SK-N-SH (cell line): ENCODE measurements around the gene FAM229B. TPM values are rescaled to one million over a fixed set of nuclear protein-coding genes. Genes with fewer than 3 reads are reported as not detected.

Experiments used
- CTCF ChIA-PET: fragments of 300-600, 350-600 bp; formaldehyde crosslinking; extraction: SDS; loops from one replicate; lab custom pipeline; 2021; lab: Yijun Ruan, JAX
- POLR2A ChIA-PET: fragments of 350-600 bp; sonication (Branson Sonifier 250); formaldehyde crosslinking; extraction: SDS; loops from one replicate; lab custom pipeline; 2020; ENCODE audit warnings: antibody characterized with exemption, inconsistent platforms; lab: Yijun Ruan, JAX
- DNase-seq: peaks from one replicate; pipeline ENCODE4 v3.0.0; 2012
- H2AFZ ChIP-seq: fragments of 200-600 bp; sonication (generic); 2 replicates; pipeline ENCODE4 v1.8.1; 2016; ENCODE audit warnings: antibody characterized with exemption, mild to moderate bottlenecking, low read depth
- H3F3A ChIP-seq: fragments of 200-600 bp; sonication (generic); replicated peaks from 2 replicates; pipeline ENCODE3; 2016; ENCODE audit warnings: antibody characterized with exemption, mild to moderate bottlenecking; ENCODE audit not compliant: insufficient read depth
- H3K27ac ChIP-seq, 2 experiments: fragments of 200-500 bp in 1 of 2; fragments of 200-600 bp in 1 of 2; sonication (Bioruptor generic) in 1 of 2; sonication (generic), shearing (Covaris generic) in 1 of 2; 2 replicates each; pipeline versions ENCODE4 v1.5.1 to v1.6.1; 2014 to 2016; ENCODE audit warnings: low read depth in 2 of 2, inconsistent platforms in 1 of 2, low read length in 1 of 2, mild to moderate bottlenecking in 1 of 2, mixed read lengths in 1 of 2
- H3K27me3 ChIP-seq: fragments of 200-600 bp; sonication (generic), shearing (Covaris generic); 2 replicates; pipeline ENCODE4 v1.6.1; 2016; ENCODE audit warnings: mixed run types; ENCODE audit not compliant: insufficient read depth
- H3K36me3 ChIP-seq, 2 experiments: fragments of 200-500 bp in 1 of 2; fragments of 200-600 bp in 1 of 2; sonication (Bioruptor generic) in 1 of 2; sonication (generic) in 1 of 2; replicated peaks in 1 of 2; 2 replicates each; pipeline versions ENCODE3 to v1.5.1; 2014 to 2016; ENCODE audit warnings: low read length in 1 of 2, mild to moderate bottlenecking in 1 of 2; ENCODE audit not compliant: insufficient read depth in 2 of 2, control insufficient read depth in 1 of 2
- H3K4me1 ChIP-seq, 2 experiments: fragments of 200-500 bp in 1 of 2; fragments of 200-600 bp in 1 of 2; sonication (Bioruptor generic) in 1 of 2; sonication (generic), shearing (Covaris generic) in 1 of 2; 2 replicates each; pipeline versions ENCODE4 v1.5.1 to v1.6.1; 2014 to 2016; ENCODE audit warnings: low read depth in 1 of 2, low read length in 1 of 2, mixed run types in 1 of 2; ENCODE audit not compliant: insufficient read depth in 2 of 2, control insufficient read depth in 1 of 2
- H3K4me2 ChIP-seq: fragments of 200-600 bp; sonication (generic), shearing (Covaris generic); 2 replicates; pipeline ENCODE4 v1.6.1; 2017; ENCODE audit warnings: mixed run types
- H3K4me3 ChIP-seq, 2 experiments: fragments of 200-500 bp in 1 of 2; fragments of 200-600 bp in 1 of 2; sonication (Bioruptor generic) in 1 of 2; sonication (generic), shearing (Covaris generic) in 1 of 2; 2 replicates each; pipeline versions ENCODE4 v1.5.1 to v1.8.1; 2014 to 2016; ENCODE audit warnings: low read depth in 2 of 2, inconsistent platforms in 1 of 2, low read length in 1 of 2, mild to moderate bottlenecking in 1 of 2, mixed read lengths in 1 of 2, moderate library complexity in 1 of 2
- H3K79me2 ChIP-seq: fragments of 200-600 bp; sonication (generic); 2 replicates; pipeline ENCODE4 v1.8.1; 2017; ENCODE audit warnings: mild to moderate bottlenecking; ENCODE audit not compliant: insufficient read depth
- H3K9ac ChIP-seq: fragments of 200-600 bp; sonication (generic); 2 replicates; pipeline ENCODE4 v1.6.1; 2017; ENCODE audit warnings: mixed run types
- H3K9me2 ChIP-seq: fragments of 200-600 bp; sonication (generic); 2 replicates; pipeline ENCODE4 v1.6.1; 2017; ENCODE audit warnings: mixed run types
- H3K9me3 ChIP-seq: fragments of 200-600 bp; sonication (generic); 2 replicates; pipeline ENCODE4 v1.6.1; 2017; ENCODE audit warnings: mixed run types, mild to moderate bottlenecking, moderate library complexity
- H4K20me1 ChIP-seq: fragments of 200-600 bp; sonication (generic); 2 replicates; pipeline ENCODE4 v1.6.1; 2017; ENCODE audit warnings: mild to moderate bottlenecking, mixed run types; ENCODE audit not compliant: insufficient read depth
- CTCF ChIP-seq: fragments of 200-600 bp; sonication (generic); IDR thresholded peaks from 2 replicates; pipeline ENCODE4 v1.6.1; 2017; ENCODE audit warnings: antibody characterized with exemption, mild to moderate bottlenecking, moderate library complexity
- FOXJ3 ChIP-seq: sonication (generic); formaldehyde crosslinking; IDR thresholded peaks from 2 replicates; pipeline ENCODE4 v1.5.1; 2020; ENCODE audit warnings: mild to moderate bottlenecking, missing genetic modification reagents
- GABPA ChIP-seq: IDR thresholded peaks from 2 replicates; pipeline ENCODE4 v1.4.0; 2012; ENCODE audit warnings: low read depth, mild to moderate bottlenecking
- JUND ChIP-seq: IDR thresholded peaks from 2 replicates; pipeline ENCODE4 v1.4.0; 2012
- MEF2A ChIP-seq: IDR thresholded peaks from 2 replicates; pipeline ENCODE4 v1.4.0; 2012; ENCODE audit warnings: low read depth, borderline replicate concordance
- MXI1 ChIP-seq: IDR thresholded peaks from 2 replicates; pipeline ENCODE4 v1.6.1; 2012; ENCODE audit warnings: mild to moderate bottlenecking, low read depth, low read length, improper control_type of control experiment
- RCOR1 ChIP-seq: fragments of 150-350 bp; IDR thresholded peaks from 2 replicates; pipeline ENCODE4 v1.6.1; 2017; ENCODE audit warnings: antibody characterized with exemption, low read length
- REST ChIP-seq: IDR thresholded peaks from 2 replicates; pipeline ENCODE4 v1.6.1; 2012; ENCODE audit warnings: mild to moderate bottlenecking, low read depth, low read length, moderate library complexity
- RFX5 ChIP-seq: IDR thresholded peaks from 2 replicates; pipeline ENCODE4 v1.6.1; 2012; ENCODE audit warnings: mild to moderate bottlenecking, improper control_type of control experiment, low read length
- RXRA ChIP-seq: IDR thresholded peaks from 2 replicates; pipeline ENCODE4 v1.4.0; 2012; ENCODE audit warnings: low read depth, mild to moderate bottlenecking, borderline replicate concordance
- TEAD4 ChIP-seq: IDR thresholded peaks from 2 replicates; pipeline ENCODE4 v1.4.0; 2012; ENCODE audit warnings: mild to moderate bottlenecking, borderline replicate concordance; ENCODE audit not compliant: insufficient read depth
- USF2 ChIP-seq: fragments of 150-350 bp; IDR thresholded peaks from 2 replicates; pipeline ENCODE4 v1.6.1; 2017; ENCODE audit warnings: antibody characterized with exemption, low read length, low read depth, borderline replicate concordance
- WGBS: methylation state at CpG from one replicate; pipeline ENCODE4 v1.1.6; 2017; ENCODE audit warnings: low lambda C conversion rate; 5-methylcytosine and 5-hydroxymethylcytosine counted together
- polyA plus RNA-seq, 3 experiments: library from polyadenylated mRNA; depleted of rRNA; stranded (reverse); fragments of >200 nt; gene quantifications; 2 replicates each; pipeline ENCODE4 v1.2.3, GENCODE V29; 2012

FAM229B gene
- polyA plus RNA-seq, 1 of the 3 experiments (the other 2 are of a cell fraction), result 15.9 TPM

GRCh38 chr6:112148103-112148502 is 60.7 kb downstream of the FAM229B start:
- no peak overlapping the region for H3K9ac ChIP-seq
- H4K20me1 ChIP-seq, result no peaks in the 10 kb centered on the region
- peaks cover 11 to 32% of the 10 kb centered on the region in 2 experiments; a peak in 3 of 4 replicates for H3K4me1 ChIP-seq
- H3K79me2 ChIP-seq, result no peaks in the 10 kb centered on the region
- POLR2A ChIA-PET, result no interaction called here
- peaks cover 3% of the 10 kb centered on the region for H3F3A ChIP-seq
- no peaks in the 10 kb centered on the region for H3K9me3 ChIP-seq
- CTCF ChIA-PET, result interaction anchor here (0.8 to 1.5 kb wide), 2 partner anchors 15 to 30 kb away, joined by 3 to 6 read pairs; no protein-coding TSS in a partner anchor
- H2AFZ ChIP-seq, result no peak overlapping the region
- H3K36me3 ChIP-seq, result peaks cover 0 to 9% of the 10 kb centered on the region in 2 experiments
- no peak overlapping the region for H3K4me2 ChIP-seq
- H3K27ac ChIP-seq, result no peak overlapping the region; a peak in 2 of 4 replicates
- H3K4me3 ChIP-seq, result no peak overlapping the region
- no peak for DNase-seq
- H3K27me3 ChIP-seq, result no peaks in the 10 kb centered on the region
- no peak for TF ChIP-seq RCOR1
- no peak for TF ChIP-seq TEAD4
- TF ChIP-seq REST, result no peak
- TF ChIP-seq GABPA, result no peak
- no peak for TF ChIP-seq RXRA
- TF ChIP-seq RFX5, result no peak
- TF ChIP-seq CTCF, result no peak
- TF ChIP-seq JUND, result no peak
- TF ChIP-seq USF2, result no peak
- no peak for TF ChIP-seq MXI1
- no peak for TF ChIP-seq MEF2A
- TF ChIP-seq FOXJ3 (CRISPR knock-in tag), result no peak
- TF ChIP-seq, all 33 proteins: peak for 0
- 94% methylated on average over 6 of the region's 6 CpGs for WGBS
- H3K9me2 ChIP-seq, result no peaks in the 10 kb centered on the region
